HG02588 (cell line): ENCODE measurements around the gene HRCT1.
"Not testable (repeated sequence)": the region's sequence is repeated elsewhere in the genome, so short reads cannot be mapped to it uniquely, and the experiment has no call there.

Experiments used
- ATAC-seq: cut with Tn5 transposase; IDR thresholded peaks from one replicate; pipeline ENCODE4 v1.9.1; 2021; ENCODE audit warnings: mild to moderate bottlenecking, moderate library complexity; ENCODE audit not compliant: unreplicated experiment

HRCT1 gene

GRCh38 chr9:35892051-35892450 lies 14.0 kb upstream of the HRCT1 start:
- no peak for ATAC-seq

GRCh38 chr9:35896570-35896969 lies 9.4 kb upstream of the HRCT1 start:
- ATAC-seq, result no peak

DNA sequence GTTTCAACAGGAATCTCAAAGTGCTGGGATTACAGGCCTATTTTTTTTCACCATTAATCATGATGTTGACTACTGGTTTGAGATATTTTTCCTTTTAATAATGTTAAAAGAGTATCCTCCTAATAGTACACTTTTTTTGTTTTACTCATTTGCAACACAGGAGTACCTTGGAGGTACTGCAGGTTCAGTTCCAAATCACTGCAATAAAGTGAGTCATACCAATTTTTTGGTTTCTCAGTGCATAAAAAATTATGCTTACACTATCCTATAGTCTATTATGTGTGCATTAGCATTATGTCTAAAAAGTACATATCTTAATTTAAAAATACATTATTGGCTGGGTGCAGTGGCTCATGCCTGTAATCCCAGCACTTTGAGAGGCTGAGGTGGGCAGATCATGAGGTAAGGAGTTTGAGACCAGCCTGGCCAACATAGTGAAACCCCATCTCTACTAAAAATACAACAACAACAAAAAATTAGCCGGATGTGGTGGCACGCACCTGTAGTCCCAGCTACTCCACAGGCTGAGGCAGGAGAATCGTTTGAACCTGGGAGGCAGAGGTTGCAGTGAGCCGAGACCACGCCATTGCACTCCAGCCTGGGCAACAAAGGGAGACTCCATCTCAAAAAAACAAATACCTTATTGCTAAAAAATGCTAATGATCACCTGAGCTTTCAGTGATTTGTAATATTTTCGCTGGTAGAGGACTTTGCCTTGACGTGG lies 8.5 kb upstream of the HRCT1 start:
- not testable (repeated sequence) for ATAC-seq

- ATAC-seq, result no peak
These were observed 7.7 kb upstream of the HRCT1 start for GRCh38 chr9:35898337-35898736.

- ATAC-seq, result no peak
These were observed 7.0 kb upstream of the HRCT1 start for GRCh38 chr9:35899021-35899420.

- ATAC-seq, result no peak
These were observed 3.0 kb upstream of the HRCT1 start for GRCh38 chr9:35903049-35903448.

- ATAC-seq, result no peak
These were observed 1.7 kb upstream of the HRCT1 start for GRCh38 chr9:35904338-35904737.

- ATAC-seq, result no peak
These were observed 786 bp upstream of the HRCT1 start for GRCh38 chr9:35905051-35905781.

DNA sequence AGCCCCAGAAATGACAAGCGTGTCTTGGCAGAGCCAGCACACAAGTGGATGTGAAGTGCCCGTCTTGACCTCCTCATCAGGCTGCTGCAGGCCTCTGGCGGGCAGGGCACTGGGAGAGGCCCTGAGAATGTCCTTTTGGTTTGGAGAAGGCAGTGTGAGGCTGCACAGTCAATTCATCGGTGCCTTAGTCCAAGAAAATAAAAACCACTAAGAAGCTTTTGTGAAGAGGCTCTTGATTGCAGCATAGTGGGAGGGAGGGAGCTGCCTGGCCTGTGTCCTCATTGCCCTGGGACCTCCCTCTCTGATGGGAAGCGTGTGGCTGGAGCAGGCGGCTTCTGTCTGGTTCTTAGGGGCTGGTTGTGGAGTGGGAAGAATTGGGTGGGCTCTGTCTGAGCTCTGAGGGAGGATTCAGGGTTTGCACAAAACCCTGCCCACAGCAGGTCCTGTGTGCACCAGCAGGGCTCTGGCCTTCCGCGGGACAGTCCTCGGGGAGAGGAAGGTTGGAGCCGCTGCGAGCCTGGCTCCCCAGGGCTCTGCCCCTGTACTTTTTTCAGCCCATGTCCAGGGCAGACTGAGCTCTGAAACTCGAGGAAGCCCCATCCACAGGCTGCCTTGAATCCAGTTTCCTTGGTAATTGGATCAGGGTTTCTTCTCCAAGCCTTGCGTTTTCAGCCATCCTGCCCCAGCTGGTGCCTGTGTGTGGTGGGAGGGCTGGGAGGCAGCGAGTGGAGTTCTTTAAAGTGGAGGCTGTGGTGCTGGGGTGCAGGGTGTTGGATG lies 1.1 kb downstream of the HRCT1 start:
- no peak for ATAC-seq

GRCh38 chr9:35907711-35908503 lies 1.9 kb downstream of the HRCT1 start:
- ATAC-seq, result no peak

- ATAC-seq, result no peak
These were observed 2.6 kb downstream of the HRCT1 start for GRCh38 chr9:35908504-35909125.

GRCh38 chr9:35909274-35909673 lies 3.3 kb downstream of the HRCT1 start, which contains the start of gene SPAAR:
Gene SPAAR, plus strand, starts transcription at chr9:35909490. Its CDS starts 974 bp downstream, at chr9:35910464.
- no peak for ATAC-seq

- no peak for ATAC-seq
These were observed 3.9 kb downstream of the HRCT1 start for GRCh38 chr9:35909687-35910612.

DNA sequence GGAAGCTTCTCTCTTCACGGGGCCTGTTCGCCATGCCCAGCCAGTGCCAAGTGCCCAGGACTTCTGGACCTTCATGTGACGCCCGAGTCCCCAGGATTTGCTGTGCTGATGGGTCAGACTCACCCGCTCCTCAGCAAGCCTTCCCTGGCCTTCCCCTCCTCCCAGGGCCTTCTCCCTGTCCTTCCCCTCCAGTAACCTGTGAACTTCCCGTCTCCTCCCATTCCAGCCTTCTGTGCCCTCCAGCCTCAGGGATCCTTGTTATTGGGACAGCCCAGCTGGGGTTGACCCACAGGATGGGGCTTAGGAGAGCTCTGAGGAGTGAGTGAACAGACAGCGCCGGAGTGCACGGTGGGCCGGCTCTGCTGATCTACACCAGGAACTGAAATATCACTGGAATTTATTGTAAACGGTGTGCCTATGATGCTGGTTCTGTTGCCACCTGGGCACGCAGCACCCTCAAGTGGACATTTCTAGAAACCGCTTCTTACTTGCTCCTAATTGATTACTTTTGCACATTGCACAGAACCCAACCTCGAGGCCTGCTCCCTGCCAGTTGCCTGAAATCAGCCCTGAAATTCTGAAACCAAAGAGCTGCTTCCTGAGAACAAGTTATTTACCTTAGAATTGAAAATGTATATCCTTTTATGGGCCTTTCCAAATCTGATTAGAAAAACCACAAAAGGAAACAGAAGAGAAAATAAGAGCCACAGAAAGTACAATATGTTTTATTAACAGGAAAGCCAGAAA lies 4.8 kb downstream of the HRCT1 start:
- no peak for ATAC-seq

DNA sequence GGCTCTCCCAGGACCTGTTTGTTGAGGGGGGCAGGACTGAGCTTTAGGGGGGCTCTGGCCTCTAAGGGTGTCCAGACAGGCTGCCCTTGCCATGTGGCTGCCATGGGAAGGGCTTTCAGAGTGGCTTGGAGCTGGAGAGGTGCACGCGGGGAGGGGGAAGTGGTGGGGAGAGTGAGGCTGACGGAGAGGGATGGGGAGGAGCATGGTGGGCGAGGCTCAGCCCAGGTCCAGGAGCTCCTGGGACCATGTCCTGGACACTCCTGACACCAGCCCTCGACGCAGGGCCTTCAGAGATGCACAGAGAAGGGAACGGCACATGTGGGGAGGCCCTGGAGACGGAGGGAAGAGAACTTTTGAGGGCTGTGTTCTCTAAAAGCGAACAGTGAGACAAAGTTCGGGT lies 5.7 kb downstream of the HRCT1 start:
- ATAC-seq, result no peak

- no peak for ATAC-seq
These were observed 6.9 kb downstream of the HRCT1 start for GRCh38 chr9:35912791-35913400.

GRCh38 chr9:35913429-35913828 lies 7.4 kb downstream of the HRCT1 start:
- not testable (repeated sequence) for ATAC-seq

- no peak for ATAC-seq
These were observed 8.4 kb downstream of the HRCT1 start for GRCh38 chr9:35914301-35914807.
